Testis (tissue), 2 donors: ENCODE data around the gene SMIM15.

Experiments
- POLR2A ChIP-seq: fragments of 450-650 bp; IDR thresholded peaks from one replicate; pipeline ENCODE4 v1.6.1; 2017; ENCODE audit warnings: antibody characterized with exemption, mild to moderate bottlenecking, moderate library complexity
- TF ChIP-seq, protein P1 (sequence below), 3 experiments: fragments of 450-650 bp in 2 of 3; fragments of 200-600 bp in 1 of 3; sonication (generic) in 1 of 3; IDR thresholded peaks; one replicate each; pipeline ENCODE4 v1.5.1; 2016 to 2019; ENCODE audit warnings: antibody characterized with exemption in 3 of 3, mild to moderate bottlenecking in 2 of 3, moderate library complexity in 1 of 3

DNA sequence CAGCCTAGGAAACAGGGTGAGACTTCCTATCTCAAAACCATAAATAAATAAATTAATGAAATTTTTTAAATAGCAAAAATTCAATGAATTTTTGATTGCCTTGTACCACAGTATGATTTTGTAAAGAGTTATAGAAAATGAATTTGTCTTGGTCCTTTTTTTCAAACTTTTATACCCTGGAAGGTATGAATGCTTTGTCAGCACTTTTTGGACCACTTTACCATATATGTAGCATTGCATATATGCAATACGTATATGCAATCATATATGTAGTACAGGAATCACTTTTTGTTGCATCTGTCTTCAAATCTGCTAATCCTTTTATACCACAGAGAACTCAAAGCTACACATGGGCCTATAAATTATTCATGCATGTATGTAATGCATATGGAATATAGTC is 9.2 kb upstream of the SMIM15 start:
- TF ChIP-seq, protein P1, sequence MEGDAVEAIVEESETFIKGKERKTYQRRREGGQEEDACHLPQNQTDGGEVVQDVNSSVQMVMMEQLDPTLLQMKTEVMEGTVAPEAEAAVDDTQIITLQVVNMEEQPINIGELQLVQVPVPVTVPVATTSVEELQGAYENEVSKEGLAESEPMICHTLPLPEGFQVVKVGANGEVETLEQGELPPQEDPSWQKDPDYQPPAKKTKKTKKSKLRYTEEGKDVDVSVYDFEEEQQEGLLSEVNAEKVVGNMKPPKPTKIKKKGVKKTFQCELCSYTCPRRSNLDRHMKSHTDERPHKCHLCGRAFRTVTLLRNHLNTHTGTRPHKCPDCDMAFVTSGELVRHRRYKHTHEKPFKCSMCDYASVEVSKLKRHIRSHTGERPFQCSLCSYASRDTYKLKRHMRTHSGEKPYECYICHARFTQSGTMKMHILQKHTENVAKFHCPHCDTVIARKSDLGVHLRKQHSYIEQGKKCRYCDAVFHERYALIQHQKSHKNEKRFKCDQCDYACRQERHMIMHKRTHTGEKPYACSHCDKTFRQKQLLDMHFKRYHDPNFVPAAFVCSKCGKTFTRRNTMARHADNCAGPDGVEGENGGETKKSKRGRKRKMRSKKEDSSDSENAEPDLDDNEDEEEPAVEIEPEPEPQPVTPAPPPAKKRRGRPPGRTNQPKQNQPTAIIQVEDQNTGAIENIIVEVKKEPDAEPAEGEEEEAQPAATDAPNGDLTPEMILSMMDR (IDR thresholded peaks at IDR 0.05), result no peak
- no peak for TF ChIP-seq POLR2A
